ENCODE data around the gene APOBEC4.
A peak's percentile ranks its signal among the peaks of the same experiment; 100 is the strongest.
"Not testable (repeated sequence)": the region's sequence is repeated elsewhere in the genome, so short reads cannot be mapped to it uniquely, and the experiment has no call there.

Gene APOBEC4

GRCh38 chr1:183652547-183653461 lies at the start of gene APOBEC4:
Gene APOBEC4, minus strand, starts transcription at chr1:183653316. Its CDS starts 4,535 bp downstream, at chr1:183648781.
- DNase-seq, result no peak

- no peak for DNase-seq
These were observed 49.7 kb upstream of the APOBEC4 start for GRCh38 chr1:183702813-183703198.

- no peak for DNase-seq
These were observed 49.1 kb upstream of the APOBEC4 start for GRCh38 chr1:183702087-183702812.

GRCh38 chr1:183699616-183700160 lies 46.6 kb upstream of the APOBEC4 start:
- DNase-seq, result no peak

GRCh38 chr1:183697814-183698590 lies 44.9 kb upstream of the APOBEC4 start:
- DNase-seq, result no peak

- no peak for DNase-seq
These were observed 43.9 kb upstream of the APOBEC4 start for GRCh38 chr1:183696981-183697380.

GRCh38 chr1:183694755-183695154 lies 41.6 kb upstream of the APOBEC4 start:
- no peak for DNase-seq

- no peak for DNase-seq
These were observed 41.0 kb upstream of the APOBEC4 start for GRCh38 chr1:183694066-183694465.

- no peak for DNase-seq
These were observed 40.4 kb upstream of the APOBEC4 start for GRCh38 chr1:183693521-183693920.

- DNase-seq, result no peak
These were observed 36.7 kb upstream of the APOBEC4 start for GRCh38 chr1:183689762-183690204.

GRCh38 chr1:183688341-183689060 lies 35.4 kb upstream of the APOBEC4 start:
- DNase-seq, result no peak

GRCh38 chr1:183687546-183688304 lies 34.6 kb upstream of the APOBEC4 start:
- no peak for DNase-seq

GRCh38 chr1:183686229-183686628 lies 33.1 kb upstream of the APOBEC4 start:
- no peak for DNase-seq

GRCh38 chr1:183685112-183685713 lies 32.1 kb upstream of the APOBEC4 start:
- DNase-seq, result peak; percentile 16

GRCh38 chr1:183679363-183679762 lies 26.2 kb upstream of the APOBEC4 start:
- DNase-seq, result not testable (repeated sequence)

- no peak for DNase-seq
These were observed 25.7 kb upstream of the APOBEC4 start for GRCh38 chr1:183678819-183679218.

- peak; percentile 47 for DNase-seq
These were observed 23.6 kb upstream of the APOBEC4 start for GRCh38 chr1:183676586-183677189.

GRCh38 chr1:183675883-183676585 lies 22.9 kb upstream of the APOBEC4 start:
- DNase-seq, result no peak

- DNase-seq, result no peak
These were observed 22.3 kb upstream of the APOBEC4 start for GRCh38 chr1:183675381-183675780.

GRCh38 chr1:183674886-183675285 lies 21.8 kb upstream of the APOBEC4 start:
- DNase-seq, result no peak

Data from amniotic stem cell (primary cell).